K562 (cell line): ENCODE results near the gene ITPR2. TPM values are rescaled to one million over a fixed set of nuclear protein-coding genes. Genes with fewer than 3 reads are reported as not detected.

ENCODE experiments used
- ATAC-seq: fragments of 200-7000 bp; cut with Tn5 transposase; 3 replicates; pipeline ENCODE4 v1.9.1; 2020; ENCODE audit warnings: moderate library complexity
- BruUV-seq: library from RNA; stranded (reverse); fragments of 400-500 nt; replicated peaks from 2 replicates; lab custom pipeline; 2021; lab: Mats Ljungman, UMichigan
- CTCF ChIA-PET: fragments of 300-600 bp; formaldehyde crosslinking; extraction: SDS; loops from one replicate; lab custom pipeline; 2021; ENCODE audit warnings: low intra/inter-chr PET ratio; lab: Yijun Ruan, JAX
- POLR2A ChIA-PET: fragments of 300-600, 350-650 bp; sonication (Branson Sonifier 250); formaldehyde crosslinking; extraction: SDS; loops from one replicate; lab custom pipeline; 2021; ENCODE audit warnings: antibody characterized with exemption, inconsistent platforms; lab: Yijun Ruan, JAX
- DNase-seq, 4 experiments: peaks; one replicate each; pipeline versions ENCODE4 v3.0.0 to v3.0.0-alpha.2; 2011 to 2018; ENCODE audit warnings: low spot score in 3 of 4, mixed read lengths in 3 of 4; ENCODE audit errors: extremely low read depth in 1 of 4
- FAIRE-seq: peaks from 2 replicates; lab custom pipeline; 2011; peaks lifted over from hg19 to GRCh38; lab: Jason Lieb, UNC
- H2AFZ ChIP-seq: 2 replicates; pipeline ENCODE4 v1.6.0; 2011; ENCODE audit warnings: low read depth, low read length, control low read depth, inconsistent platforms
- H3K27ac ChIP-seq: fragments of 200-600 bp; 3 replicates; pipeline ENCODE4 v1.8.0; 2011; ENCODE audit warnings: low read depth, mild to moderate bottlenecking, control low read depth, inconsistent platforms, low read length, moderate library complexity, mixed read lengths; ENCODE audit errors: extremely low read depth
- H3K27me3 ChIP-seq, 2 experiments: fragments of 300-600 bp in 1 of 2; 2 replicates in 1 of 2; 3 replicates in 1 of 2; pipeline versions ENCODE4 v1.6.0 to v1.8.0; 2011; ENCODE audit warnings: inconsistent platforms in 2 of 2, low read length in 2 of 2, mild to moderate bottlenecking in 1 of 2, mixed read lengths in 1 of 2, moderate library complexity in 1 of 2; ENCODE audit not compliant: control insufficient read depth in 2 of 2, insufficient read depth in 2 of 2
- H3K36me3 ChIP-seq: fragments of 300-600 bp; 3 replicates; pipeline ENCODE4 v1.8.0; 2011; ENCODE audit warnings: mild to moderate bottlenecking, low read length, inconsistent platforms; ENCODE audit not compliant: control insufficient read depth, insufficient read depth
- H3K4me1 ChIP-seq, 2 experiments: fragments of 200-600 bp in 1 of 2; replicated peaks in 1 of 2; 2 replicates in 1 of 2; 3 replicates in 1 of 2; pipeline versions ENCODE4 v1.5.1 to v1.8.0; 2011; ENCODE audit warnings: inconsistent platforms in 2 of 2, low read length in 2 of 2, mild to moderate bottlenecking in 1 of 2, mixed read lengths in 1 of 2, moderate library complexity in 1 of 2; ENCODE audit not compliant: control insufficient read depth in 2 of 2, insufficient read depth in 2 of 2
- H3K4me2 ChIP-seq: 2 replicates; pipeline ENCODE4 v1.6.1; 2011; ENCODE audit warnings: low read length, control low read depth, inconsistent platforms, mixed read lengths; ENCODE audit not compliant: insufficient read depth
- H3K4me3 ChIP-seq: fragments of 200-600 bp; sonication (generic), shearing (Covaris generic); 2 replicates; pipeline ENCODE4 v1.5.1; 2016; ENCODE audit warnings: control low read depth, inconsistent platforms
- H3K79me2 ChIP-seq: fragments of 200-600 bp; 3 replicates; pipeline ENCODE4 v1.8.0; 2011; ENCODE audit warnings: low read length, inconsistent platforms; ENCODE audit not compliant: control insufficient read depth, insufficient read depth
- H3K9ac ChIP-seq, 2 experiments: 2 replicates each; pipeline versions ENCODE4 v1.6.0 to v1.6.1; 2011; ENCODE audit warnings: low read depth in 2 of 2, low read length in 2 of 2, control low read depth in 1 of 2, inconsistent platforms in 1 of 2, mild to moderate bottlenecking in 1 of 2, mixed read lengths in 1 of 2; ENCODE audit not compliant: insufficient read depth in 1 of 2
- H3K9me1 ChIP-seq: one replicate; pipeline ENCODE4 v1.6.0; 2011; ENCODE audit warnings: inconsistent platforms, mild to moderate bottlenecking, low read length, moderate library complexity; ENCODE audit not compliant: control insufficient read depth, insufficient read depth
- H3K9me3 ChIP-seq: replicated peaks from 2 replicates; pipeline ENCODE4 v1.5.1; 2011; ENCODE audit warnings: low read depth, low read length, inconsistent platforms; ENCODE audit not compliant: control insufficient read depth, insufficient read depth
- H4K20me1 ChIP-seq: replicated peaks from 2 replicates; pipeline ENCODE4 v1.6.1; 2011; ENCODE audit warnings: low read length, inconsistent platforms, mixed read lengths; ENCODE audit not compliant: control insufficient read depth, insufficient read depth
- BHLHE40 ChIP-seq: IDR thresholded peaks from 2 replicates; pipeline ENCODE4 v1.6.1; 2011; ENCODE audit warnings: low read length, improper control_type of control experiment
- HNRNPK ChIP-seq: fragments of 200-400 bp; formaldehyde crosslinking; IDR thresholded peaks from one replicate; pipeline ENCODE4 v1.6.1; 2018; ENCODE audit warnings: mild to moderate bottlenecking, low read depth, low read length; ENCODE audit not compliant: poor library complexity, severe bottlenecking
- ID3 ChIP-seq, 2 experiments: fragments of 250-450 bp in 1 of 2; fragments of 450-650 bp in 1 of 2; sonication (Bioruptor Pico) in 1 of 2; IDR thresholded peaks; 2 replicates each; pipeline versions ENCODE4 v1.6.1 to v1.8.0; 2016 to 2021; ENCODE audit warnings: mild to moderate bottlenecking in 2 of 2, moderate library complexity in 2 of 2, missing compliant biosample characterization in 1 of 2, missing genetic modification characterization in 1 of 2
- LEF1 ChIP-seq: fragments of 450-650 bp; IDR thresholded peaks from 2 replicates; pipeline ENCODE4 v1.6.1; 2016; ENCODE audit warnings: mild to moderate bottlenecking
- STAG1 ChIP-seq: sonication (generic); formaldehyde crosslinking; IDR thresholded peaks from 2 replicates; pipeline ENCODE4 v1.5.0; 2020; ENCODE audit warnings: missing genetic modification reagents, borderline replicate concordance
- WGBS: fragments of 100-300 bp; shearing (Covaris generic); methylation state at CpG from one replicate; pipeline ENCODE4 v1.1.6; 2016; ENCODE audit warnings: low coverage, mixed read lengths; ENCODE audit not compliant: insufficient coverage; ENCODE audit errors: missing lambda C conversion rate; 5-methylcytosine and 5-hydroxymethylcytosine counted together
- in situ Hi-C: fragments of 300-500 bp; cut with MboI; formaldehyde crosslinking; loops from 4 replicates; pipeline ENCODE4 v1.15.0; 2018; ENCODE audit warnings: inconsistent platforms, mixed read lengths
- intact Hi-C: fragments of 100-400 bp; cut with micrococcal nuclease; formaldehyde crosslinking; loops from 2 replicates; pipeline ENCODE4 v1.14.2; 2022
- polyA plus RNA-seq, 8 experiments: library from polyadenylated mRNA; depleted of rRNA in 4 of 8; stranded (reverse) in 5 of 8; unstranded in 3 of 8; fragments of >200 nt; fragmentation: Nextera tagmentation in 2 of 8; fragmentation: Illumina TruSeq in 1 of 8; extraction: Ambion mirVana in 2 of 8; extraction: Trizol in 1 of 8; gene quantifications; 2 replicates each; pipeline versions ENCODE4 v1.2.1 to v1.2.3, GENCODE V29; 2011 to 2014; ENCODE audit warnings: inconsistent platforms in 1 of 8, missing spikeins in 1 of 8
- total RNA-seq, 7 experiments: library from RNA; depleted of rRNA in 6 of 7; stranded (reverse); fragments of >200 nt in 6 of 7; fragmentation: Illumina TruSeq in 2 of 7; extraction: Trizol in 2 of 7; gene quantifications; 2 replicates each; pipeline versions ENCODE4 v1.2.1 to v1.2.3, GENCODE V29; 2011 to 2021; ENCODE audit warnings: low replicate concordance in 1 of 7
- TF ChIP-seq, protein P1 (sequence below): fragments of 200-400 bp; formaldehyde crosslinking; IDR thresholded peaks from 2 replicates; pipeline ENCODE4 v1.6.1; 2017; ENCODE audit warnings: mild to moderate bottlenecking, low read depth, low read length, moderate library complexity

Gene ITPR2
- total and polyA plus RNA-seq, 9 of the 15 experiments (the other 6 are each of a cell fraction or from before 2014, with no cell fraction given): 0.21 to 3.3 (median 0.95) TPM

- TF ChIP-seq HNRNPK (no peak), BHLHE40 (no peak), STAG1 (CRISPR knock-in tag) (no peak), LEF1 (no peak), ID3 (CRISPR knock-in tag; IDR thresholded peaks at IDR 0.05) (no peak), ID3 (tag; IDR thresholded peaks at IDR 0.05) (no peak)
- TF ChIP-seq, protein P1, sequence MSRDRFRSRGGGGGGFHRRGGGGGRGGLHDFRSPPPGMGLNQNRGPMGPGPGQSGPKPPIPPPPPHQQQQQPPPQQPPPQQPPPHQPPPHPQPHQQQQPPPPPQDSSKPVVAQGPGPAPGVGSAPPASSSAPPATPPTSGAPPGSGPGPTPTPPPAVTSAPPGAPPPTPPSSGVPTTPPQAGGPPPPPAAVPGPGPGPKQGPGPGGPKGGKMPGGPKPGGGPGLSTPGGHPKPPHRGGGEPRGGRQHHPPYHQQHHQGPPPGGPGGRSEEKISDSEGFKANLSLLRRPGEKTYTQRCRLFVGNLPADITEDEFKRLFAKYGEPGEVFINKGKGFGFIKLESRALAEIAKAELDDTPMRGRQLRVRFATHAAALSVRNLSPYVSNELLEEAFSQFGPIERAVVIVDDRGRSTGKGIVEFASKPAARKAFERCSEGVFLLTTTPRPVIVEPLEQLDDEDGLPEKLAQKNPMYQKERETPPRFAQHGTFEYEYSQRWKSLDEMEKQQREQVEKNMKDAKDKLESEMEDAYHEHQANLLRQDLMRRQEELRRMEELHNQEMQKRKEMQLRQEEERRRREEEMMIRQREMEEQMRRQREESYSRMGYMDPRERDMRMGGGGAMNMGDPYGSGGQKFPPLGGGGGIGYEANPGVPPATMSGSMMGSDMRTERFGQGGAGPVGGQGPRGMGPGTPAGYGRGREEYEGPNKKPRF: no peak
- Histone ChIP-seq H3K9me1 (no peaks in the 10 kb centered on the region), H2AFZ (no peak overlapping the region), H3K27ac (no peak overlapping the region), H4K20me1 (no peaks in the 10 kb centered on the region), H3K4me3 (no peak overlapping the region), H3K27me3 (no peaks in the 10 kb centered on the region), H3K4me1 (no peaks in the 10 kb centered on the region), H3K36me3 (no peaks in the 10 kb centered on the region), H3K9me3 (no peaks in the 10 kb centered on the region), H3K4me2 (no peak overlapping the region), H3K79me2 (no peaks in the 10 kb centered on the region), H3K9ac (no peak overlapping the region)
- DNase-seq: no peak
- ATAC-seq: no peak
- in situ Hi-C loops (no loop called here), intact Hi-C loops (no loop called here)
- no peak for FAIRE-seq
- 0% methylated on average over 2 of the region's 2 CpGs for WGBS
- ChIA-PET POLR2A (interaction anchor here (1.0 kb wide), 1 partner anchor 268 kb away, joined by 3 read pairs; no protein-coding TSS in a partner anchor), CTCF (no interaction called here)
- no TSS peak for BruUV-seq
Measured at GRCh38 chr12:26428420-26428819, 404.6 kb downstream of the ITPR2 start.
